PC-3 (cell line): ENCODE measurements around the gene THSD7A. TPM values are rescaled to one million over a fixed set of nuclear protein-coding genes. Genes with fewer than 3 reads are reported as not detected.

Experiments used
- ATAC-seq: fragments of 200-7000 bp; cut with Tn5 transposase; 2 replicates; pipeline ENCODE4 v1.9.1; 2020; ENCODE audit warnings: mild to moderate bottlenecking, moderate library complexity
- BruUV-seq: library from RNA; stranded (reverse); fragments of 400-500 nt; replicated peaks from 2 replicates; lab custom pipeline; 2021; lab: Mats Ljungman, UMichigan
- CTCF ChIA-PET: fragments of 300-600 bp; sonication (Branson Sonifier 250); formaldehyde crosslinking; loops from one replicate; lab custom pipeline; 2022; ENCODE audit warnings: antibody characterized with exemption; lab: Charles Lee
- POLR2A ChIA-PET: fragments of 300-600 bp; sonication (Branson Sonifier 250); formaldehyde crosslinking; loops from one replicate; lab custom pipeline; 2022; ENCODE audit warnings: antibody characterized with exemption; ENCODE audit not compliant: unreplicated experiment; lab: Charles Lee
- DNase-seq: peaks from one replicate; pipeline ENCODE4 v3.0.0-alpha.2; 2015
- H2AFZ ChIP-seq: fragments of 300-600 bp; sonication (generic); 2 replicates; pipeline ENCODE4 v1.6.0; 2016; ENCODE audit warnings: antibody characterized with exemption, low read length
- H3F3A ChIP-seq: fragments of 300-600 bp; sonication (generic); one replicate; pipeline ENCODE4 v1.6.0; 2017; ENCODE audit warnings: antibody characterized with exemption, low read length, control low read depth, mild to moderate bottlenecking; ENCODE audit not compliant: unreplicated experiment
- H3K27ac ChIP-seq: fragments of 300-600 bp; sonication (generic); 2 replicates; pipeline ENCODE4 v1.5.1; 2016; ENCODE audit warnings: mild to moderate bottlenecking, low read length
- H3K27me3 ChIP-seq: fragments of 300-600 bp; sonication (generic); 2 replicates; pipeline ENCODE4 v1.6.1; 2016; ENCODE audit warnings: low read length, mixed read lengths
- H3K36me3 ChIP-seq: fragments of 300-600 bp; sonication (generic); 2 replicates; pipeline ENCODE4 v1.6.1; 2016; ENCODE audit warnings: low read depth, mixed run types, low read length, mixed read lengths
- H3K4me1 ChIP-seq: fragments of 300-600 bp; sonication (generic); 2 replicates; pipeline ENCODE4 v1.5.1; 2016; ENCODE audit warnings: low read length; ENCODE audit not compliant: insufficient read depth
- H3K4me2 ChIP-seq: fragments of 300-600 bp; sonication (generic); 2 replicates; pipeline ENCODE4 v1.6.0; 2016; ENCODE audit warnings: low read length
- H3K4me3 ChIP-seq: fragments of 300-600 bp; sonication (generic); 2 replicates; pipeline ENCODE4 v1.5.1; 2016; ENCODE audit warnings: mild to moderate bottlenecking, low read length, mixed read lengths
- H3K79me2 ChIP-seq: fragments of 300-600 bp; sonication (generic); 2 replicates; pipeline ENCODE4 v1.6.1; 2017; ENCODE audit warnings: low read length, mixed read lengths
- H3K9ac ChIP-seq: fragments of 300-600 bp; sonication (generic); 2 replicates; pipeline ENCODE4 v1.6.0; 2016; ENCODE audit warnings: mild to moderate bottlenecking, low read length
- H3K9me2 ChIP-seq: fragments of 300-600 bp; sonication (generic); replicated peaks from 2 replicates; pipeline ENCODE4 v1.6.1; 2016; ENCODE audit warnings: mixed run types, low read length, mixed read lengths
- H3K9me3 ChIP-seq: fragments of 300-600 bp; sonication (generic); 2 replicates; pipeline ENCODE4 v1.6.1; 2016; ENCODE audit warnings: low read length, mixed read lengths
- H4K20me1 ChIP-seq: fragments of 300-600 bp; sonication (generic); 2 replicates; pipeline ENCODE4 v1.6.1; 2016; ENCODE audit warnings: low read length, mixed read lengths
- EZH2 ChIP-seq: fragments of 300-600 bp; sonication (generic); IDR thresholded peaks from one replicate; pipeline ENCODE4 v1.6.1; 2017; ENCODE audit warnings: antibody characterized with exemption, mild to moderate bottlenecking, low read length; ENCODE audit not compliant: unreplicated experiment
- EZH2phosphoT487 ChIP-seq: fragments of 300-600 bp; sonication (generic); IDR thresholded peaks from 2 replicates; pipeline ENCODE4 v1.6.1; 2018; ENCODE audit warnings: mild to moderate bottlenecking, antibody characterized with exemption, low read length, borderline replicate concordance
- intact Hi-C: fragments of 100-400 bp; cut with micrococcal nuclease; formaldehyde crosslinking; loops from 2 replicates; pipeline ENCODE4 v1.9.0; 2023
- total RNA-seq: library from RNA; depleted of rRNA; stranded (reverse); fragments of >200 nt; gene quantifications from 2 replicates; pipeline ENCODE4 v1.2.3, GENCODE V29; 2014
- TF ChIP-seq, protein P1 (sequence below): fragments of 300-600 bp; sonication (generic); conservative IDR thresholded peaks from 2 replicates; pipeline ENCODE4 v1.5.1; 2017; ENCODE audit warnings: antibody characterized with exemption, low read depth, mild to moderate bottlenecking, low read length

Gene THSD7A
- total RNA-seq, 1 experiment from 2014 or later, result 0.04 TPM

DNA sequence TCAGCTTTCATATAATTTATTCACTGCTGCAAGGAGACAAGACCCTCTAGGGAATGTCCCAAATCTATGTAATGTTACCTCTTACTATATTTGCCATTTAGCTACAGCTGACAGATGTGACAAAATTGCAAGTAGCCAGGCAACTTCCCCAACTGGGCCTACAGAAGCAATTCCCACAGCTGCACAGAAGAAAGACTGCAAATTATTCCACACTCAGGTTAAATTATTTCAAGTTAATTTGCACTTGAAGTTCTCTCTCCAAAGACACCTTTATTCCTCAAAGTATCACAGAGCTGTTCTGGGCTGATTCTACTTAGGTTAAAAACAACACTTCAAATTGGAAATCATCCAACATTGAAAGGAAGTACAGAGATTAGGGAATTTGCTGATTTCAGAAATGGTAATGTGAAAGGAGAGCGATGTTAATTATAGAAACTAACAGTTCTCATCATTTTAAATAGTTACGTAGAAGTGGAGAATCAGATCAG, 133.6 kb downstream of the THSD7A start:
- Histone ChIP-seq H3K4me2 (no peak overlapping the region), H3K4me3 (no peak overlapping the region), H3K9ac (no peak overlapping the region), H3K27me3 (no peaks in the 10 kb centered on the region), H3K4me1 (no peaks in the 10 kb centered on the region), H3F3A (no peaks in the 10 kb centered on the region), H3K36me3 (no peaks in the 10 kb centered on the region), H3K9me2 (no peaks in the 10 kb centered on the region), H2AFZ (no peak overlapping the region), H3K79me2 (no peaks in the 10 kb centered on the region), H3K27ac (no peak overlapping the region), H3K9me3 (no peaks in the 10 kb centered on the region), H4K20me1 (no peaks in the 10 kb centered on the region)
- ATAC-seq (no peak), DNase-seq (no peak)
- no peak for TF ChIP-seq EZH2phosphoT487
- TF ChIP-seq, protein P1, sequence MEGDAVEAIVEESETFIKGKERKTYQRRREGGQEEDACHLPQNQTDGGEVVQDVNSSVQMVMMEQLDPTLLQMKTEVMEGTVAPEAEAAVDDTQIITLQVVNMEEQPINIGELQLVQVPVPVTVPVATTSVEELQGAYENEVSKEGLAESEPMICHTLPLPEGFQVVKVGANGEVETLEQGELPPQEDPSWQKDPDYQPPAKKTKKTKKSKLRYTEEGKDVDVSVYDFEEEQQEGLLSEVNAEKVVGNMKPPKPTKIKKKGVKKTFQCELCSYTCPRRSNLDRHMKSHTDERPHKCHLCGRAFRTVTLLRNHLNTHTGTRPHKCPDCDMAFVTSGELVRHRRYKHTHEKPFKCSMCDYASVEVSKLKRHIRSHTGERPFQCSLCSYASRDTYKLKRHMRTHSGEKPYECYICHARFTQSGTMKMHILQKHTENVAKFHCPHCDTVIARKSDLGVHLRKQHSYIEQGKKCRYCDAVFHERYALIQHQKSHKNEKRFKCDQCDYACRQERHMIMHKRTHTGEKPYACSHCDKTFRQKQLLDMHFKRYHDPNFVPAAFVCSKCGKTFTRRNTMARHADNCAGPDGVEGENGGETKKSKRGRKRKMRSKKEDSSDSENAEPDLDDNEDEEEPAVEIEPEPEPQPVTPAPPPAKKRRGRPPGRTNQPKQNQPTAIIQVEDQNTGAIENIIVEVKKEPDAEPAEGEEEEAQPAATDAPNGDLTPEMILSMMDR, result no peak
- TF ChIP-seq EZH2, result no peak
- ChIA-PET POLR2A (no interaction called here), CTCF (interaction anchor here (0.7 kb wide), 1 partner anchor 625 kb away, joined by 8 read pairs; no protein-coding TSS in a partner anchor)
- intact Hi-C loops, result no loop called here
- no TSS peak for BruUV-seq

- H3K9me3 ChIP-seq, result no peaks in the 10 kb centered on the region
- BruUV-seq, result no TSS peak
- no peaks in the 10 kb centered on the region for H4K20me1 ChIP-seq
- H3F3A ChIP-seq, result no peaks in the 10 kb centered on the region
- no peak overlapping the region for H3K4me3 ChIP-seq
- DNase-seq (no peak), ATAC-seq (no peak)
- no peak overlapping the region for H3K9ac ChIP-seq
- ChIA-PET CTCF (no interaction called here), POLR2A (no interaction called here)
- no peak overlapping the region for H3K27ac ChIP-seq
- H3K4me1 ChIP-seq, result no peaks in the 10 kb centered on the region
- no peak overlapping the region for H3K4me2 ChIP-seq
- H3K36me3 ChIP-seq, result no peaks in the 10 kb centered on the region
- no peak overlapping the region for H2AFZ ChIP-seq
- no peak for TF ChIP-seq EZH2
- TF ChIP-seq EZH2phosphoT487, result no peak
- TF ChIP-seq, protein P1, result no peak
- intact Hi-C loops, result no loop called here
- H3K79me2 ChIP-seq, result no peaks in the 10 kb centered on the region
- no peaks in the 10 kb centered on the region for H3K9me2 ChIP-seq
- no peaks in the 10 kb centered on the region for H3K27me3 ChIP-seq
These were observed 141.6 kb downstream of the THSD7A start for GRCh38 chr7:11690395-11690794.

- H3K4me3 ChIP-seq, result no peak overlapping the region
- no peaks in the 10 kb centered on the region for H3K36me3 ChIP-seq
- H3K27me3 ChIP-seq, result no peaks in the 10 kb centered on the region
- no peaks in the 10 kb centered on the region for H3K79me2 ChIP-seq
- no peak for ATAC-seq
- POLR2A ChIA-PET, result no interaction called here
- intact Hi-C loops, result no loop called here
- H3K4me2 ChIP-seq, result no peak overlapping the region
- TF ChIP-seq EZH2phosphoT487 (no peak), EZH2 (no peak)
- TF ChIP-seq, protein P1, result no peak
- no peaks in the 10 kb centered on the region for H4K20me1 ChIP-seq
- H3K4me1 ChIP-seq, result no peaks in the 10 kb centered on the region
- H3F3A ChIP-seq, result no peaks in the 10 kb centered on the region
- no peak overlapping the region for H3K9ac ChIP-seq
- H2AFZ ChIP-seq, result no peak overlapping the region
- BruUV-seq, result no TSS peak
- no peaks in the 10 kb centered on the region for H3K9me2 ChIP-seq
- DNase-seq, result no peak
- H3K27ac ChIP-seq, result no peak overlapping the region
- CTCF ChIA-PET, result no interaction called here
- H3K9me3 ChIP-seq, result no peaks in the 10 kb centered on the region
These were observed 142.9 kb downstream of the THSD7A start for GRCh38 chr7:11689096-11689495.
